NCI-H1417 treated with DMSO at 0.1 percent for 48 hours (cell line): Measurements from ENCODE around the gene ATG7.

ENCODE experiments used
- DNase-seq: peaks from one replicate; lab custom pipeline; 2025; lab: John Stamatoyannopoulos, UW

ATG7 gene

GRCh38 chr3:11554666-11555065, 282.5 kb downstream of the ATG7 start:
- no peak for DNase-seq

GRCh38 chr3:11555211-11555782, 283.1 kb downstream of the ATG7 start:
- no peak for DNase-seq

GRCh38 chr3:11555881-11556633, 283.9 kb downstream of the ATG7 start:
- DNase-seq: no peak

- DNase-seq: no peak
Observed at GRCh38 chr3:11556851-11557644, 284.9 kb downstream of the ATG7 start.

GRCh38 chr3:11558002-11558401, 285.8 kb downstream of the ATG7 start:
- DNase-seq: no peak

GRCh38 chr3:11558411-11558903, 286.3 kb downstream of the ATG7 start:
- no peak for DNase-seq

GRCh38 chr3:11558918-11559815, 287.0 kb downstream of the ATG7 start:
- DNase-seq: no peak

GRCh38 chr3:11559816-11560633, 287.8 kb downstream of the ATG7 start:
- no peak for DNase-seq

- DNase-seq: no peak
Observed at GRCh38 chr3:11560746-11561145, 288.5 kb downstream of the ATG7 start.

- no peak for DNase-seq
Observed at GRCh38 chr3:11562277-11562881, 290.2 kb downstream of the ATG7 start.

- no peak for DNase-seq
Observed at GRCh38 chr3:11563159-11563864, 291.1 kb downstream of the ATG7 start.

- no peak for DNase-seq
Observed at GRCh38 chr3:11563865-11564185, 291.6 kb downstream of the ATG7 start.

- DNase-seq: no peak
Observed at GRCh38 chr3:11564577-11565001, 292.4 kb downstream of the ATG7 start.

- DNase-seq: no peak
Observed at GRCh38 chr3:11565072-11565471, 292.9 kb downstream of the ATG7 start.

- no peak for DNase-seq
Observed at GRCh38 chr3:11565492-11565891, 293.3 kb downstream of the ATG7 start.

- no peak for DNase-seq
Observed at GRCh38 chr3:11565932-11566331, 293.7 kb downstream of the ATG7 start.

- no peak for DNase-seq
Observed at GRCh38 chr3:11566478-11566877, 294.3 kb downstream of the ATG7 start.

GRCh38 chr3:11566916-11567315, 294.7 kb downstream of the ATG7 start:
- no peak for DNase-seq

- no peak for DNase-seq
Observed at GRCh38 chr3:11567516-11568467, 295.6 kb downstream of the ATG7 start.
